ENCODE measurements around the gene PARVG. TPM values are rescaled to one million over a fixed set of nuclear protein-coding genes. Genes with fewer than 3 reads are reported as not detected.

Gene PARVG
- total RNA-seq, 1 experiment from 2014 or later = 1.3 TPM

- no CpG with 5 or more reads among the region's 4 CpGs for WGBS (ENCODE audit: extremely low coverage, insufficient read length, low lambda C conversion rate)
- Histone ChIP-seq H2AK5ac (ENCODE audit: insufficient read length, low read length) (no peak overlapping the region), H3K27me3 (ENCODE audit: insufficient read depth, low read length) (no peaks in the 10 kb centered on the region), H2BK120ac (ENCODE audit: low read depth, low read length, poor library complexity, severe bottlenecking) (no peak overlapping the region), H4K5ac (ENCODE audit: insufficient read length, low read depth, low read length) (no peak overlapping the region), H3K4me1 (ENCODE audit: insufficient read depth, low read length) (peaks cover 16% of the 10 kb centered on the region; the same call in 1 of the 2 replicates), H3K23me2 (ENCODE audit: insufficient read length, low read depth, low read length, poor library complexity, severe bottlenecking) (no peaks in the 10 kb centered on the region), H3K9ac (ENCODE audit: extremely low read depth, insufficient read length, low read length) (no peak overlapping the region), H2BK5ac (ENCODE audit: insufficient read length, low read length) (no peak overlapping the region), H2BK15ac (ENCODE audit: low read depth, low read length) (no peak overlapping the region), H3K23ac (ENCODE audit: insufficient read length, low read depth, low read length) (no peak overlapping the region), H3K79me2 (ENCODE audit: insufficient read depth, low read length) (no peaks in the 10 kb centered on the region), H3K9me3 (ENCODE audit: control insufficient read depth, low read depth, low read length) (no peaks in the 10 kb centered on the region), H2BK12ac (ENCODE audit: insufficient read length, low read depth, low read length) (no peak overlapping the region), H2AFZ (ENCODE audit: low read length) (no peak overlapping the region), H3K4me2 (ENCODE audit: insufficient read depth, insufficient read length, low read length) (no peak overlapping the region), H3K4ac (ENCODE audit: low read depth, low read length) (no peak overlapping the region), H3K79me1 (ENCODE audit: insufficient read depth, low read depth, low read length, poor library complexity, severe bottlenecking) (no peaks in the 10 kb centered on the region), H2BK20ac (ENCODE audit: low read depth, low read length, poor library complexity, severe bottlenecking) (no peak overlapping the region), H4K20me1 (ENCODE audit: control insufficient read depth, insufficient read depth, insufficient read length) (no peaks in the 10 kb centered on the region), H3T11ph (ENCODE audit: low read length) (no peak overlapping the region), H3K14ac (ENCODE audit: insufficient read depth, low read length) (no peak overlapping the region), H3K27ac (ENCODE audit: insufficient read length, low read depth, low read length) (no peak overlapping the region), H4K8ac (replicated peaks; ENCODE audit: insufficient read length, low read depth, low read length) (no peak overlapping the region), H3K18ac (ENCODE audit: insufficient read length, low read depth, low read length) (no peak overlapping the region), H3K56ac (ENCODE audit: insufficient read length, low read depth, low read length) (no peak overlapping the region), H4K91ac (ENCODE audit: insufficient read length, low read depth, low read length) (no peak overlapping the region)
- Mint-ChIP-seq H3K27me3 (ENCODE audit: low read depth) (no peaks in the 10 kb centered on the region; the same call in 1 of the 2 replicates), H3K36me3 (ENCODE audit: insufficient read depth in 1 of 3, low read depth in 3 of 3) (peaks cover 6 to 15% (median 8%) of the 10 kb centered on the region in 3 experiments; a peak in 5 of 7 replicates), H3K4me3 (no peak overlapping the region), H3K4me1 (peaks cover 45 to 47% of the 10 kb centered on the region in 2 experiments), H3K9me3 (peaks cover 8 to 11% of the 10 kb centered on the region in 2 experiments; a peak in 4 of 5 replicates), H3K27ac (0 out of 7 replicates have a peak overlapping the region, but pooled peaks of 1 of the 3 experiments have one; percentile 57)
- TF ChIP-seq CTCF (conservative IDR thresholded peaks at IDR 0.05) = no peak
- no peak for DNase-seq
Observed at GRCh38 chr22:44143105-44143474, 37.6 kb upstream of the PARVG start.

All from H9 (cell line).